Upper lobe of left lung (tissue), 6 donors: Measurements from ENCODE around the gene AFF3. TPM values are rescaled to one million over a fixed set of nuclear protein-coding genes. Genes with fewer than 3 reads are reported as not detected.

Source experiments
- ATAC-seq, 2 donors: fragments of 200-7000 bp; cut with Tn5 transposase; one replicate each; pipeline ENCODE4 v1.9.1; 2022; ENCODE audit warnings: mild to moderate bottlenecking in 2 of 2, moderate library complexity in 2 of 2; ENCODE audit not compliant: low FRiP score in 2 of 2
- DNase-seq, 2 donors: peaks; one replicate each; pipeline ENCODE4 v3.0.0-alpha.2; 2019 to 2020
- H3K27ac ChIP-seq, 4 donors: fragments of 200-600 bp; sonication (generic); one replicate each; pipeline ENCODE4 v1.5.1; 2016 to 2019
- H3K27me3 ChIP-seq, 4 donors: fragments of 200-600 bp; sonication (generic); one replicate each; pipeline ENCODE4 v1.5.1; 2017 to 2019
- H3K36me3 ChIP-seq, 4 donors: fragments of 200-600 bp; sonication (generic); one replicate each; pipeline ENCODE4 v1.5.1; 2016 to 2019
- H3K4me1 ChIP-seq, 4 donors: fragments of 200-600 bp; sonication (generic); one replicate each; pipeline ENCODE4 v1.5.1; 2018 to 2019
- H3K4me3 ChIP-seq, 4 donors: fragments of 200-600 bp; sonication (generic); one replicate each; pipeline ENCODE4 v1.5.1; 2017 to 2019; ENCODE audit warnings: mild to moderate bottlenecking in 2 of 4, moderate library complexity in 1 of 4
- H3K9me3 ChIP-seq, 4 donors: fragments of 200-600 bp; sonication (generic); one replicate each; pipeline ENCODE4 v1.5.1; 2018 to 2019
- CTCF ChIP-seq, 6 experiments: fragments of 450-650 bp in 4 of 6; fragments of 200-600 bp in 2 of 6; sonication (generic) in 2 of 6; IDR thresholded peaks; one replicate each; pipeline ENCODE4 v1.5.1; 2016 to 2019; ENCODE audit warnings: antibody characterized with exemption in 6 of 6
- EP300 ChIP-seq, 4 donors: sonication (generic); formaldehyde crosslinking; IDR thresholded peaks; one replicate each; pipeline ENCODE4 v1.5.1; 2017; ENCODE audit warnings: antibody characterized with exemption in 4 of 4, control low read depth in 2 of 4
- POLR2A ChIP-seq, 4 donors: fragments of 450-650 bp; IDR thresholded peaks; one replicate each; pipeline ENCODE4 v1.5.1; 2016 to 2017; ENCODE audit warnings: antibody characterized with exemption in 4 of 4, mild to moderate bottlenecking in 2 of 4
- POLR2AphosphoS5 ChIP-seq, 2 donors: sonication (generic); formaldehyde crosslinking; IDR thresholded peaks; one replicate each; pipeline ENCODE4 v1.5.1; 2017; ENCODE audit warnings: antibody characterized with exemption in 2 of 2
- WGBS, 2 donors: methylation state at CpG; one replicate each; pipeline ENCODE4 v1.1.5; 2017 to 2018; 5-methylcytosine and 5-hydroxymethylcytosine counted together
- total RNA-seq, 6 donors: library from RNA; depleted of rRNA in 4 of 6; stranded (reverse); fragments of >200 nt in 4 of 6; gene quantifications; one replicate each; pipeline versions ENCODE4 v1.1.0 to v1.2.1, GENCODE V29; 2016 to 2021
- donor health status: DM: no; HTN: no; CAD: no; lungs with moderate emphysema.
- donor health status: DM: no; HTN: yes; CAD: no; lungs with severe emphysema.

The AFF3 gene
- total RNA-seq, 6 donors from 2014 or later: 21.0 to 195 (median 47.9) TPM

- H3K9me3 ChIP-seq: no peaks in the 10 kb centered on the region
- H3K27ac ChIP-seq: no peak overlapping the region
- H3K4me1 ChIP-seq: peaks cover 0 to 9% (median 2%) of the 10 kb centered on the region in 4 donors
- no peak for DNase-seq
- ATAC-seq: no peak
- no peak overlapping the region for H3K4me3 ChIP-seq
- TF ChIP-seq POLR2AphosphoS5 (IDR thresholded peaks at IDR 0.05) (no peak), EP300 (IDR thresholded peaks at IDR 0.05) (no peak), CTCF (IDR thresholded peaks at IDR 0.05) (no peak), POLR2A (IDR thresholded peaks at IDR 0.05) (no peak)
- WGBS, 2 donors: 62 to 70% methylated on average over 2 of the region's 2 CpGs
- no peaks in the 10 kb centered on the region for H3K27me3 ChIP-seq
- H3K36me3 ChIP-seq: no peaks in the 10 kb centered on the region
Observed at GRCh38 chr2:99734236-99734635, 408.2 kb downstream of the AFF3 start.

- ATAC-seq (peak; percentile 67 to 72), DNase-seq (no peak)
- Histone ChIP-seq H3K36me3 (no peaks in the 10 kb centered on the region), H3K4me3 (no peak overlapping the region), H3K27ac (peak overlapping the region in 1 of 4 donors; percentile 35), H3K4me1 (peaks cover 0 to 9% (median 6%) of the 10 kb centered on the region in 4 donors), H3K27me3 (no peaks in the 10 kb centered on the region), H3K9me3 (no peaks in the 10 kb centered on the region)
- WGBS, 2 donors: 66 to 71% methylated on average over 7 of the region's 7 CpGs
- TF ChIP-seq POLR2AphosphoS5 (IDR thresholded peaks at IDR 0.05) (no peak), CTCF (IDR thresholded peaks at IDR 0.05) (no peak), EP300 (IDR thresholded peaks at IDR 0.05) (peak in 1 of 4 donors; percentile 42)
Observed at GRCh38 chr2:99729104-99730025, 413.0 kb downstream of the AFF3 start.

- no peak for ATAC-seq
- H3K27me3 ChIP-seq: no peaks in the 10 kb centered on the region
- H3K4me1 ChIP-seq: peaks cover 0 to 9% (median 6%) of the 10 kb centered on the region in 4 donors
- TF ChIP-seq POLR2A (IDR thresholded peaks at IDR 0.05) (no peak), POLR2AphosphoS5 (IDR thresholded peaks at IDR 0.05) (no peak), EP300 (IDR thresholded peaks at IDR 0.05) (no peak), CTCF (IDR thresholded peaks at IDR 0.05) (no peak)
- H3K36me3 ChIP-seq: no peaks in the 10 kb centered on the region
- H3K4me3 ChIP-seq: no peak overlapping the region
- WGBS, 2 donors: 62 to 65% methylated on average over 4 of the region's 4 CpGs
- no peak overlapping the region for H3K27ac ChIP-seq
- H3K9me3 ChIP-seq: no peaks in the 10 kb centered on the region
- DNase-seq: no peak
Observed at GRCh38 chr2:99728166-99728565, 414.2 kb downstream of the AFF3 start.

GRCh38 chr2:99727199-99727598 is 415.2 kb downstream of the AFF3 start:
- DNase-seq (no peak), ATAC-seq (no peak)
- Histone ChIP-seq H3K4me3 (no peak overlapping the region), H3K36me3 (no peaks in the 10 kb centered on the region), H3K4me1 (peaks cover 0 to 9% (median 6%) of the 10 kb centered on the region in 4 donors), H3K27me3 (no peaks in the 10 kb centered on the region), H3K27ac (no peak overlapping the region), H3K9me3 (peaks cover 0 to under 1% (median 0%) of the 10 kb centered on the region in 4 donors)
- TF ChIP-seq EP300 (IDR thresholded peaks at IDR 0.05) (no peak), POLR2A (IDR thresholded peaks at IDR 0.05) (no peak), CTCF (IDR thresholded peaks at IDR 0.05) (no peak), POLR2AphosphoS5 (IDR thresholded peaks at IDR 0.05) (no peak)
- 50 to 56% methylated on average over 1 of the region's 1 CpG for WGBS, 2 donors
